ENCODE measurements around the gene CFAP46. TPM values are rescaled to one million over a fixed set of nuclear protein-coding genes. Genes with fewer than 3 reads are reported as not detected.

The CFAP46 gene
- total RNA-seq, 4 donors from 2014 or later: under 0.01 to 1.3 (median 0.28) TPM

DNA sequence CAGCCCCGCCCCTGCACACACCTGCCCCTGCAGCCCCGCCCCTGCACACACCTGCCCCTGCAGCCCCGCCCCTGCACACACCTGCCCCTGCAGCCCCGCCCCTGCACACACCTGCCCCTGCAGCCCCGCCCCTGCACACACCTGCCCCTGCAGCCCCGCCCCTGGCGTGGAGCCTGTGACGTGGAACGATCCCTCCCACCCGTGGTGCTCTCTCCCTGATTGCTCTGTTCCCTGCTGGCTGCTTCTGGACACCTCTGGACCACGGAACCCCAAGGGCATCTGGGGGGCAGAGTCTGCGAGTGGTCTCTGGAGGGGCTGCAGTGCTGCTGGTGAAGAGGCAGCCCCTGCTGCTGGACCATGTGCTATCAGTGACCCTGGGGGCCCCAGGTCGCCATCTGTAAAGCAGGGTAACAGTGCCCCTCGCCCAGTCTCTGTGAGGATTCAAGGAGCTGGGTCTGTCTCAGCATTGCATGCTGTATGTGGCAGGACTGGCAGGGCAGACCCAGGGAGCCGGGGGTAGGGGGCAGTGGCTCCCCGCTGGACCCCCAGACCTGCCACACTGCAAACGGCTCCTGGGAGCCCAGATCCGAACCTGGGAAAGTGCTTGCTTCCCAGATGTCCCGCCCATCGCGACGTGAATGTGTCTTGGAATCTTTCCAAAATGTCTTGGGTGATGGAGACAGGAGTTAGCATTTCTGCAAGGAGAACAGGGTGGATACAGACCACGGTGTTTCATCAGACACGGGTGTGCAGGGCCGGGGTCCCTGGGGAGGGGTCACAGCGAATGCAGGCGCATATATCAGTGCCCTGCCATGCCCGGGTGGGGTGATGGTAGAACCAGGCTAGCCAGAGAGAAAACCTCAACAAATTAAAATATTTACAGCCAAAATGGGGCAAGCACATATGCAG is 128.6 kb downstream of the CFAP46 start:
- Histone ChIP-seq H3K27ac (replicated peaks in 1 of 4) (no peak overlapping the region), H3K9me3 (no peaks in the 10 kb centered on the region), H3K27me3 (peaks cover 0 to 95% (median 7%) of the 10 kb centered on the region in 4 donors), H3K36me3 (no peaks in the 10 kb centered on the region), H3K4me3 (no peak overlapping the region), H3K4me1 (no peaks in the 10 kb centered on the region)
- 52% methylated on average over 10 of the region's 28 CpGs for WGBS
- DNase-seq (ENCODE audit: extremely low spot score): no peak
- intact Hi-C loops (cut with DNase I): no loop called here
- TF ChIP-seq EP300 (IDR thresholded peaks at IDR 0.05): no peak
- TF ChIP-seq, protein P1, sequence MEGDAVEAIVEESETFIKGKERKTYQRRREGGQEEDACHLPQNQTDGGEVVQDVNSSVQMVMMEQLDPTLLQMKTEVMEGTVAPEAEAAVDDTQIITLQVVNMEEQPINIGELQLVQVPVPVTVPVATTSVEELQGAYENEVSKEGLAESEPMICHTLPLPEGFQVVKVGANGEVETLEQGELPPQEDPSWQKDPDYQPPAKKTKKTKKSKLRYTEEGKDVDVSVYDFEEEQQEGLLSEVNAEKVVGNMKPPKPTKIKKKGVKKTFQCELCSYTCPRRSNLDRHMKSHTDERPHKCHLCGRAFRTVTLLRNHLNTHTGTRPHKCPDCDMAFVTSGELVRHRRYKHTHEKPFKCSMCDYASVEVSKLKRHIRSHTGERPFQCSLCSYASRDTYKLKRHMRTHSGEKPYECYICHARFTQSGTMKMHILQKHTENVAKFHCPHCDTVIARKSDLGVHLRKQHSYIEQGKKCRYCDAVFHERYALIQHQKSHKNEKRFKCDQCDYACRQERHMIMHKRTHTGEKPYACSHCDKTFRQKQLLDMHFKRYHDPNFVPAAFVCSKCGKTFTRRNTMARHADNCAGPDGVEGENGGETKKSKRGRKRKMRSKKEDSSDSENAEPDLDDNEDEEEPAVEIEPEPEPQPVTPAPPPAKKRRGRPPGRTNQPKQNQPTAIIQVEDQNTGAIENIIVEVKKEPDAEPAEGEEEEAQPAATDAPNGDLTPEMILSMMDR (IDR thresholded peaks at IDR 0.05): no peak
- no peak for TF ChIP-seq POLR2AphosphoS5 (IDR thresholded peaks at IDR 0.05)
- no peak for TF ChIP-seq POLR2A (IDR thresholded peaks at IDR 0.05; ENCODE audit: low read depth)

DNA sequence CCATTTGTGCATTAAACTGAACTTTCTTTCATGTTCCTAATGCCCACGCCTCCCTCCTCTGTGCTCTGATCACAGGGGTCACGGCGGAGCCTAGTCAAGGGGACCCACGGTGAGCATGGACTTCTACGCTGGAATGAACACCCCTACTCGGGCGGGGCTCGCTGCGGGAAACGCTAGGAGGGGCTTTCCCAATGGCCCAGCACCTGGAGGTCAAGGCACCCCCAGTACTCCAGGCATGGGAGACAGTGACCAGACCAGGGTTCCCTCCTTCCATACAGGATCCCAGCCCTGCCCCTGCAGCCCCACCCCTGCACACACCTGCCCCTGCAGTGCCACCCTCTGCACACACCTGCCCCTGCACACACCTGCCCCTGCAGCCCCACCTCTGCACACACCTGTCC is 129.4 kb downstream of the CFAP46 start:
- 86% methylated on average over 7 of the region's 10 CpGs for WGBS
- H3K4me1 ChIP-seq: no peaks in the 10 kb centered on the region
- DNase-seq (ENCODE audit: extremely low spot score): no peak
- H3K4me3 ChIP-seq: no peak overlapping the region
- intact Hi-C loops (cut with DNase I): no loop called here
- H3K36me3 ChIP-seq: no peaks in the 10 kb centered on the region
- no peak for TF ChIP-seq POLR2AphosphoS5 (IDR thresholded peaks at IDR 0.05)
- TF ChIP-seq POLR2A (IDR thresholded peaks at IDR 0.05; ENCODE audit: low read depth): no peak
- TF ChIP-seq, protein P1 (IDR thresholded peaks at IDR 0.05): no peak
- no peak for TF ChIP-seq EP300 (IDR thresholded peaks at IDR 0.05)
- peaks cover 0 to 91% (median 7%) of the 10 kb centered on the region in 4 donors for H3K27me3 ChIP-seq
- H3K27ac ChIP-seq (replicated peaks in 1 of 4): no peak overlapping the region
- H3K9me3 ChIP-seq: no peaks in the 10 kb centered on the region

- no peaks in the 10 kb centered on the region for H3K36me3 ChIP-seq
- no peak overlapping the region for H3K4me3 ChIP-seq
- no peaks in the 10 kb centered on the region for H3K9me3 ChIP-seq
- intact Hi-C loops (cut with DNase I): no loop called here
- TF ChIP-seq, protein P1 (IDR thresholded peaks at IDR 0.05): no peak
- TF ChIP-seq POLR2AphosphoS5 (IDR thresholded peaks at IDR 0.05) (no peak), POLR2A (IDR thresholded peaks at IDR 0.05; ENCODE audit: low read depth) (no peak), EP300 (IDR thresholded peaks at IDR 0.05) (no peak)
- WGBS: 88% methylated on average over 5 of the region's 11 CpGs
- peaks cover 0 to 86% (median 7%) of the 10 kb centered on the region in 4 donors for H3K27me3 ChIP-seq
- H3K4me1 ChIP-seq: no peaks in the 10 kb centered on the region
- H3K27ac ChIP-seq (replicated peaks in 1 of 4): no peak overlapping the region
- no peak for DNase-seq (ENCODE audit: extremely low spot score)
These were observed 129.8 kb downstream of the CFAP46 start for GRCh38 chr10:132812520-132812919.

GRCh38 chr10:132811891-132812481 is 130.4 kb downstream of the CFAP46 start:
- Histone ChIP-seq H3K27ac (replicated peaks in 1 of 4) (no peak overlapping the region), H3K27me3 (peaks cover 0 to 81% (median 6%) of the 10 kb centered on the region in 4 donors), H3K4me3 (no peak overlapping the region), H3K4me1 (no peaks in the 10 kb centered on the region), H3K9me3 (no peaks in the 10 kb centered on the region), H3K36me3 (no peaks in the 10 kb centered on the region)
- TF ChIP-seq, protein P1 (IDR thresholded peaks at IDR 0.05): no peak
- TF ChIP-seq EP300 (IDR thresholded peaks at IDR 0.05) (no peak), POLR2AphosphoS5 (IDR thresholded peaks at IDR 0.05) (no peak), POLR2A (IDR thresholded peaks at IDR 0.05; ENCODE audit: low read depth) (no peak)
- no CpG with 5 or more reads among the region's 26 CpGs for WGBS
- intact Hi-C loops (cut with DNase I): no loop called here
- DNase-seq (ENCODE audit: extremely low spot score): no peak
